Trophoblast cell (in vitro differentiated cells and primary cell): ENCODE results near the gene GNG5.

ENCODE experiments used
- DNase-seq, 2 donors: peaks; one replicate each; pipeline ENCODE4 v3.0.0-alpha.2; 2016
- H2AFZ ChIP-seq: 2 replicates; pipeline ENCODE4 v1.6.1; 2013; ENCODE audit warnings: low read length, moderate library complexity, mild to moderate bottlenecking; ENCODE audit not compliant: insufficient read depth, poor library complexity
- H2AK5ac ChIP-seq: 2 replicates; pipeline ENCODE4 v1.6.1; 2013; ENCODE audit warnings: mild to moderate bottlenecking, low read length
- H2BK120ac ChIP-seq: 2 replicates; pipeline ENCODE4 v1.6.1; 2013; ENCODE audit warnings: low read length, mild to moderate bottlenecking, moderate library complexity; ENCODE audit not compliant: insufficient read depth, poor library complexity
- H2BK12ac ChIP-seq: 2 replicates; pipeline ENCODE4 v1.6.1; 2013; ENCODE audit warnings: mild to moderate bottlenecking, low read length, moderate library complexity
- H2BK5ac ChIP-seq: 2 replicates; pipeline ENCODE4 v1.6.1; 2013; ENCODE audit warnings: low read length, low read depth, moderate library complexity, mild to moderate bottlenecking; ENCODE audit not compliant: poor library complexity
- H3K14ac ChIP-seq: 2 replicates; pipeline ENCODE4 v1.6.1; 2013; ENCODE audit warnings: mild to moderate bottlenecking, low read length
- H3K18ac ChIP-seq: 2 replicates; pipeline ENCODE4 v1.6.1; 2013; ENCODE audit warnings: mild to moderate bottlenecking, low read length
- H3K23ac ChIP-seq: 2 replicates; pipeline ENCODE4 v1.6.1; 2013; ENCODE audit warnings: low read length
- H3K27ac ChIP-seq: 2 replicates; pipeline ENCODE4 v1.5.1; 2013; ENCODE audit warnings: low read depth, mild to moderate bottlenecking, inconsistent platforms, low read length, moderate library complexity
- H3K27me3 ChIP-seq: 2 replicates; pipeline ENCODE4 v1.6.1; 2013; ENCODE audit warnings: inconsistent platforms, mild to moderate bottlenecking, low read length, moderate library complexity; ENCODE audit not compliant: insufficient read depth
- H3K36me3 ChIP-seq, 2 experiments: 1 replicate in 1 of 2; 2 replicates in 1 of 2; pipeline ENCODE4 v1.6.1; 2013; ENCODE audit warnings: low read length in 2 of 2, mild to moderate bottlenecking in 2 of 2, moderate library complexity in 1 of 2; ENCODE audit not compliant: insufficient read depth in 2 of 2, control insufficient read depth in 1 of 2
- H3K4ac ChIP-seq: 2 replicates; pipeline ENCODE4 v1.6.1; 2013; ENCODE audit warnings: low read depth, mild to moderate bottlenecking, low read length, moderate library complexity
- H3K4me1 ChIP-seq, 2 experiments: 1 replicate in 1 of 2; 2 replicates in 1 of 2; pipeline ENCODE4 v1.6.1; 2013; ENCODE audit warnings: low read length in 2 of 2, mild to moderate bottlenecking in 2 of 2, moderate library complexity in 1 of 2; ENCODE audit not compliant: insufficient read depth in 2 of 2, control insufficient read depth in 1 of 2
- H3K4me2 ChIP-seq: 2 replicates; pipeline ENCODE4 v1.6.1; 2013; ENCODE audit warnings: inconsistent platforms, mild to moderate bottlenecking, low read length, moderate library complexity
- H3K4me3 ChIP-seq: 2 replicates; pipeline ENCODE4 v1.5.1; 2013; ENCODE audit warnings: mild to moderate bottlenecking, low read depth, low read length, inconsistent platforms
- H3K79me1 ChIP-seq: one replicate; pipeline ENCODE4 v1.6.1; 2013; ENCODE audit warnings: low read length
- H3K79me2 ChIP-seq: 2 replicates; pipeline ENCODE4 v1.6.1; 2013; ENCODE audit warnings: low read length, mild to moderate bottlenecking; ENCODE audit not compliant: control insufficient read depth, insufficient read depth, poor library complexity
- H3K9ac ChIP-seq: 2 replicates; pipeline ENCODE4 v1.6.1; 2013; ENCODE audit warnings: mild to moderate bottlenecking, low read length
- H3K9me3 ChIP-seq: 2 replicates; pipeline ENCODE4 v1.6.1; 2013; ENCODE audit warnings: low read depth, mild to moderate bottlenecking, control low read depth, inconsistent platforms, low read length; ENCODE audit not compliant: insufficient read depth
- H4K12ac ChIP-seq: 2 replicates; pipeline ENCODE4 v1.6.1; 2013; ENCODE audit warnings: low read depth, mild to moderate bottlenecking, low read length, moderate library complexity
- H4K8ac ChIP-seq: 2 replicates; pipeline ENCODE4 v1.6.1; 2013; ENCODE audit warnings: low read depth, mild to moderate bottlenecking, low read length, moderate library complexity
- H4K91ac ChIP-seq: one replicate; pipeline ENCODE4 v1.6.1; 2013; ENCODE audit warnings: low read depth, mild to moderate bottlenecking, low read length, moderate library complexity
- WGBS: extraction: QIAGEN DNeasy Blood & Tissue Kit; methylation state at CpG from one replicate; pipeline ENCODE4 v1.1.7; 2013; ENCODE audit warnings: missing lambda C conversion rate; ENCODE audit not compliant: insufficient read length, insufficient coverage; ENCODE audit errors: extremely low coverage; 5-methylcytosine and 5-hydroxymethylcytosine counted together

GNG5 gene

GRCh38 chr1:84506729-84507453 lies 510 bp upstream of the GNG5 start:
- H2BK5ac ChIP-seq, result peak overlapping the region; percentile 71
- peak overlapping the region; percentile 89 for H3K4me2 ChIP-seq
- peak overlapping the region; percentile 73 for H3K4me3 ChIP-seq
- H3K14ac ChIP-seq, result no peak overlapping the region
- H3K4ac ChIP-seq, result no peak overlapping the region
- peak overlapping the region; percentile 57 for H4K8ac ChIP-seq
- H3K18ac ChIP-seq, result no peak overlapping the region
- WGBS, result no CpG with 5 or more reads among the region's 26 CpGs
- H3K27ac ChIP-seq, result peak overlapping the region; percentile 97
- peak overlapping the region; percentile 61 for H2AFZ ChIP-seq
- peaks cover 0 to 3% of the 10 kb centered on the region in 2 experiments for H3K36me3 ChIP-seq
- H3K9ac ChIP-seq, result no peak overlapping the region
- peaks cover 14% of the 10 kb centered on the region for H3K79me1 ChIP-seq
- peak in 1 of 2 donors; percentile 32 for DNase-seq
- no peak overlapping the region for H2BK120ac ChIP-seq
- H2BK12ac ChIP-seq, result no peak overlapping the region
- H3K27me3 ChIP-seq, result no peaks in the 10 kb centered on the region
- peak overlapping the region; percentile 81 for H4K91ac ChIP-seq
- H3K79me2 ChIP-seq, result peaks cover 9% of the 10 kb centered on the region
- H2AK5ac ChIP-seq, result no peak overlapping the region
- H3K23ac ChIP-seq, result no peak overlapping the region
- H3K9me3 ChIP-seq, result no peaks in the 10 kb centered on the region
- H4K12ac ChIP-seq, result no peak overlapping the region
- H3K4me1 ChIP-seq, result peaks cover 4 to 7% of the 10 kb centered on the region in 2 experiments

- Histone ChIP-seq H2AK5ac (peak overlapping the region; percentile 81), H3K27ac (peak overlapping the region; percentile 97), H3K9ac (peak overlapping the region; percentile 99), H3K27me3 (no peaks in the 10 kb centered on the region), H3K4me1 (peaks cover 4 to 7% of the 10 kb centered on the region in 2 experiments), H2BK12ac (peak overlapping the region; percentile 12), H3K4ac (peak overlapping the region; percentile 99), H2BK120ac (peak overlapping the region; percentile 92), H3K79me2 (peaks cover 9% of the 10 kb centered on the region), H4K91ac (peak overlapping the region; percentile 95), H3K79me1 (peaks cover 14% of the 10 kb centered on the region), H2BK5ac (peak overlapping the region; percentile 98), H2AFZ (peak overlapping the region; percentile 63), H3K18ac (peak overlapping the region; percentile 95), H3K9me3 (no peaks in the 10 kb centered on the region), H3K23ac (peak overlapping the region; percentile 83), H3K14ac (peak overlapping the region; percentile 99), H4K12ac (peak overlapping the region; percentile 95), H3K4me3 (peak overlapping the region; percentile 97), H4K8ac (peak overlapping the region; percentile 94), H3K4me2 (peak overlapping the region; percentile 83), H3K36me3 (peaks cover 0 to 3% of the 10 kb centered on the region in 2 experiments)
- peak in 1 of 2 donors; percentile 65 for DNase-seq
- WGBS, result no CpG with 5 or more reads among the region's 47 CpGs
Observed at GRCh38 chr1:84505493-84506001, 834 bp downstream of the GNG5 start.

- no peak overlapping the region for H3K23ac ChIP-seq
- no peak overlapping the region for H2AK5ac ChIP-seq
- H3K27me3 ChIP-seq, result no peaks in the 10 kb centered on the region
- H2AFZ ChIP-seq, result no peak overlapping the region
- H3K9me3 ChIP-seq, result no peaks in the 10 kb centered on the region
- peak overlapping the region; percentile 60 for H3K14ac ChIP-seq
- peaks cover 14% of the 10 kb centered on the region for H3K79me1 ChIP-seq
- peak; percentile 8 to 72 for DNase-seq
- H2BK5ac ChIP-seq, result peak overlapping the region; percentile 39
- peak overlapping the region; percentile 29 for H4K8ac ChIP-seq
- H2BK120ac ChIP-seq, result peak overlapping the region; percentile 35
- H3K27ac ChIP-seq, result peak overlapping the region; percentile 36
- H3K18ac ChIP-seq, result no peak overlapping the region
- peaks cover 4 to 7% of the 10 kb centered on the region in 2 experiments for H3K4me1 ChIP-seq
- peak overlapping the region; percentile 99 for H3K9ac ChIP-seq
- H3K4me2 ChIP-seq, result peak overlapping the region; percentile 83
- peak overlapping the region; percentile 97 for H3K4me3 ChIP-seq
- no peak overlapping the region for H2BK12ac ChIP-seq
- H4K91ac ChIP-seq, result no peak overlapping the region
- H3K4ac ChIP-seq, result peak overlapping the region; percentile 86
- no CpG with 5 or more reads among the region's 17 CpGs for WGBS
- no peak overlapping the region for H4K12ac ChIP-seq
- peaks cover 9% of the 10 kb centered on the region for H3K79me2 ChIP-seq
- H3K36me3 ChIP-seq, result peaks cover under 1 to 5% of the 10 kb centered on the region in 2 experiments
Observed at GRCh38 chr1:84504580-84505492, 1.5 kb downstream of the GNG5 start.

- Histone ChIP-seq H3K36me3 (peaks cover 3 to 8% of the 10 kb centered on the region in 2 experiments), H3K23ac (no peak overlapping the region), H3K9me3 (no peaks in the 10 kb centered on the region), H3K14ac (no peak overlapping the region), H3K4ac (peak overlapping the region; percentile 83), H2BK12ac (no peak overlapping the region), H3K79me2 (peaks cover 9% of the 10 kb centered on the region), H4K91ac (no peak overlapping the region), H3K27ac (no peak overlapping the region), H2BK5ac (no peak overlapping the region), H3K4me2 (no peak overlapping the region), H3K79me1 (peaks cover 14% of the 10 kb centered on the region), H3K4me3 (no peak overlapping the region), H4K8ac (no peak overlapping the region), H3K18ac (no peak overlapping the region), H3K27me3 (no peaks in the 10 kb centered on the region), H3K4me1 (peaks cover 4 to 7% of the 10 kb centered on the region in 2 experiments), H4K12ac (no peak overlapping the region), H2AK5ac (no peak overlapping the region), H3K9ac (no peak overlapping the region), H2BK120ac (no peak overlapping the region), H2AFZ (no peak overlapping the region)
- no CpG with 5 or more reads among the region's 5 CpGs for WGBS
- no peak for DNase-seq
Observed at GRCh38 chr1:84502927-84503326, 3.5 kb downstream of the GNG5 start.
